ENCODE measurements around the gene ATP7A.

- TF ChIP-seq POLR2A (IDR thresholded peaks at IDR 0.05): no peak
- TF ChIP-seq CTCF (IDR thresholded peaks at IDR 0.05): no peak
These were observed 117.3 kb downstream of the ATP7A start for GRCh38 chrX:78027798-78028197.
